GM10248 (cell line): Measurements from ENCODE around the gene TTC21A.

Experiments
- CTCF ChIA-PET: fragments of 300-600 bp; sonication (Branson Sonifier 250); formaldehyde crosslinking; extraction: SDS; loops from one replicate; lab custom pipeline; 2021; ENCODE audit warnings: antibody characterized with exemption; lab: Yijun Ruan, JAX
- POLR2A ChIA-PET: fragments of 350-650 bp; sonication (Branson Sonifier 250); formaldehyde crosslinking; extraction: SDS; loops from one replicate; lab custom pipeline; 2020; ENCODE audit warnings: antibody characterized with exemption; lab: Yijun Ruan, JAX
- DNase-seq: peaks from one replicate; pipeline ENCODE4 v3.0.0; 2012; ENCODE audit errors: extremely low spot score
- CTCF ChIP-seq: IDR thresholded peaks from 2 replicates; pipeline ENCODE4 v1.5.1; 2012; ENCODE audit warnings: mild to moderate bottlenecking, low read depth; ENCODE audit errors: extremely low read depth, missing control alignments, control extremely low read depth

Gene TTC21A

DNA sequence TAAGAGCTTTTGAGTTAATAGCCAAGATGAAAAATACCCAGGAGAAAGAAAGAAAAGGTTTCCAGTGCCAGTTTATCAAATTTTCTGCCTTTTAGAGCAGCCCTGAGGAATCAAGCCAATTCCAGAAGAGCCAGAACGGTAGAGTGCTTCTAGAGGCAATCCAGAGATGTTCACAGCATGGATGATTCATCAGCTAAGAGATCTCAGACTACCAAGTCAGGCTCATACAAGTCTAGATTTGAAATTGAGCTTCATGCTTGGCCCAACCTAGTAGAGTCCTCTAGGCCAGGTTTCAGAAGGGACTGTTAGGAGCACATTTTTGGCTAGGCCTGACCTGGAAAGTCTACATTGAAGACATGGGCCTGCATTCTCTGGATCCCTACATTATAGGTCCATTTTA, 40.2 kb upstream of the TTC21A start:
- TF ChIP-seq CTCF: no peak
- ChIA-PET POLR2A (no interaction called here), CTCF (interaction anchor here (0.9 to 2.2 kb wide), 4 partner anchors 10 to 90 kb away, joined by 3 to 6 read pairs (median 4); no protein-coding TSS in a partner anchor)
- no peak for DNase-seq

DNA sequence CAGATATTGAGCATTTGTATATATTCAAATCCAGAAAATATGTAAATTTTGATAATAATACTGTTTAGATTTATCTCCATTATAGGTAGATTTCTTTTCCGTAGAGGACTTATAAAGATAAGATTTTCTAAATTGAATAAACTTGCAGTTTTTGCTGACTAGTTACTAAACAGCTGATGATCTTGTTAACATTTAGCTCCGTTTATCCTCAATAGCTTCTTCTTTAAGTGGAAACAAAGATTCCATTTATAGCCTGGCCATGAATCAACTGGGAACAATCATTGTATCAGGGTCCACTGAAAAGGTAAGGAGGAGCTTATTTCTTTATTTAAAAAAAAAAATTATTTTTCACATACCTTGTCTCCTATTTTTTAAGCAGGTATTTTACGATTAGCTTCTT, 38.9 kb upstream of the TTC21A start:
- CTCF ChIA-PET: interaction anchor here (0.6 to 1.7 kb wide), 6 partner anchors 13 to 224 kb away, joined by 3 to 7 read pairs (median 3); no protein-coding TSS in a partner anchor
- DNase-seq: no peak
- POLR2A ChIA-PET: no interaction called here
- TF ChIP-seq CTCF: no peak

- CTCF ChIA-PET: interaction anchor here (1.2 to 1.8 kb wide), 2 partner anchors 9 to 76 kb away, joined by 3 to 5 read pairs; no protein-coding TSS in a partner anchor
These were observed 31.6 kb upstream of the TTC21A start for GRCh38 chr3:39075910-39076309.

GRCh38 chr3:39079530-39079929, 27.9 kb upstream of the TTC21A start:
- CTCF ChIA-PET: interaction anchor here (0.8 kb wide), 1 partner anchor 8 kb away, joined by 3 read pairs; no protein-coding TSS in a partner anchor
- POLR2A ChIA-PET: no interaction called here
- no peak for DNase-seq
- TF ChIP-seq CTCF: no peak

More at GRCh38 chr3:39075910-39076309, 31.6 kb upstream of the TTC21A start:
- POLR2A ChIA-PET: no interaction called here
- DNase-seq: no peak
- TF ChIP-seq CTCF: no peak

- no peak for TF ChIP-seq CTCF
- POLR2A ChIA-PET: no interaction called here
- no peak for DNase-seq
- CTCF ChIA-PET: interaction anchor here (1.5 to 2.6 kb wide), 2 partner anchors 11 to 14 kb away, joined by 4 to 7 read pairs; no protein-coding TSS in a partner anchor
These were observed 27.5 kb upstream of the TTC21A start for GRCh38 chr3:39080026-39080425.

- POLR2A ChIA-PET: no interaction called here
These were observed 24.7 kb upstream of the TTC21A start for GRCh38 chr3:39082666-39083313.

More at GRCh38 chr3:39082666-39083313, 24.7 kb upstream of the TTC21A start:
- DNase-seq: no peak
- CTCF ChIA-PET: interaction anchor here (1.2 to 2.6 kb wide), 3 partner anchors 10 to 17 kb away, joined by 4 to 7 read pairs (median 6); no protein-coding TSS in a partner anchor
- no peak for TF ChIP-seq CTCF
